GM18858 (cell line): ENCODE measurements around the gene LCN6.
"Not testable (repeated sequence)": the region's sequence is repeated elsewhere in the genome, so short reads cannot be mapped to it uniquely, and the experiment has no call there.

ENCODE experiments used
- ATAC-seq: cut with Tn5 transposase; IDR thresholded peaks from one replicate; pipeline ENCODE4 v1.9.1; 2021; ENCODE audit not compliant: unreplicated experiment

The LCN6 gene

GRCh38 chr9:136784249-136784996, 36.1 kb upstream of the LCN6 start:
- ATAC-seq = no peak

GRCh38 chr9:136782452-136782851, 34.1 kb upstream of the LCN6 start:
- no peak for ATAC-seq

- no peak for ATAC-seq
These were observed 31.5 kb upstream of the LCN6 start for GRCh38 chr9:136779808-136780207.

DNA sequence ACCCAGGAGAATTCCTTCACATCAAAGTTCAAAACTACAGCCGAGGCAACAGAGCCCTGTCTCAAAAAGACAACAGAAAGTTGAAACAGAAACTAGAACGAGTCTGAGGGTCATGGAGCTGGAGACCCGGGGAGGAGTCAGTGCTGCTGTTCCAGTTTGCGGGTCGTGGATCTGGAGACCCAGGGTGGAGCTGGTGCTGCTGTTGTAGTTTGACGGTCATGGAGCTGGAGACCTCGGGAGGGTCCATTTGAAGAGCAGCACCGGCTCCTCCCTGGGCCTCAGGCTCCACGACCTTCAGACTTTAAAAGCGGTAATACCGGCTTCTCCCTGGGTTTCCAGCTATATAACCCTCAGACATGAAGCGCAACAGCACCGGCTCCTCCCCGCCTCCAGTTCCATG, 29.0 kb upstream of the LCN6 start:
- ATAC-seq = no peak

DNA sequence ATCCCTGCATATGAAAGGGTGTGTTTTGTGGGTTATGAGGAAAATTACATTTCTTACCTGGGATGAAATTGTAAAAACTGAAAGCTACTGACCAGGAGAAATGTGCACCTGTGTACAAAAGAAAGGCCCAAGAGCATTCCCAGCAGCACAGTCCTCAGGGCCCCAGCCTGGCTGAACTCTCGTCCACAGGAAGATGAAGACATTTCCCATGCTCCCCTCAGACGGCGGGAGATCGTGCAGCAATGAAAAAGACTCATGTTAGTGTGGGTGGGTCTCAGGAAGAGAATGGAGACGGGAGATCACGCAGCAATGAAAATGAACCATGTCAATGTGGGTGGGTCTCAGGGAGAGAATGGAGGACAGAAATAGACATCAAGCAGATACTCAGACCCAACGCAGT, 28.6 kb upstream of the LCN6 start:
- no peak for ATAC-seq

DNA sequence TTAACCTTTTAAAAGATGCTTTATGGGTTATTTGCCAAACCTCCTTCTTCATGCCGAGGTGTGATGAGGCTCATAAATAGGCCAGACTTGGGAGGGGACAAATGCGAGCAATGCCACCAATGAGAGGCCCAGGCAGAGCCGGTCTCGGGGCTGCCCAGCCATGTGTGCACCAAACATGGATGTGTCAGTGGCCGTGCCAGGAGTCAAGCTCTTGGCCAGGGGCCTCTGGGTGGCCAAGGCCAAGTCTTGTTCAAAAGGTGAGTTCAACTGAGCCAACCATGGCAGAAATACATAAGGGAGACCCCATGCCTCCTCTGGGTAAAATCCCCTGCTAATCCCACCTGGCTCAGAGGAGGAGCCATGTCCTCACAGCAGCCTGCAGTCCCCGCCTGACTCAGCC, 26.9 kb upstream of the LCN6 start:
- ATAC-seq = no peak

DNA sequence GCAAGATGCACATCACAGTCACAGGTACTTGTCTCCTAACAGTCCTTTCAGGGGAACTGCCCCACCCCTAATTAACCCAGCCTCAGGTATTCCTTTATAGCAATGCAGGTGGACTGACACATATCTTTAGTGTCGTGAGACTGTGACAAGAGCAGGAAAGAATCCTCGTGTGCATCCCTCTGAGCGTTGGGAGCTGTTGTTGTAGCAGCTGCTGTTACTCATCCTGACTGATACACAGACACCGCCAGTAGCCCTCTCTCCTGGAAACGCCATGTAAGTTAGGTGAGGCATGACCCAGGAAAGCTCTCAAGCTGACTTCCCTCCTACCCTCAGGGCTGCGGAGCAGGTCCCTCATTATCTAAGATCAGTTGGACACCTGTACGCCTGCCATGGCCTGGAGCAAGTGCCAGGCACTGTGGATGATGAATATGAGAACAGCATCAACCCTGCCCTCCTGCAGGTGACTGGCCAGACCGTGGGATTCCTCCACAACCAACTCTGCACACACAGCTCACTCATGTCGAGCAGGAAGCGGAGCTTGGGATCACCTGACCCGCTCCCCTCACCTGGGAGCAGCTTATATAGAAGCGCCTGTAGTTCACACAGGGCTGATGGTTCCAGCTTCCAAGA, 26.2 kb upstream of the LCN6 start:
- ATAC-seq = no peak

DNA sequence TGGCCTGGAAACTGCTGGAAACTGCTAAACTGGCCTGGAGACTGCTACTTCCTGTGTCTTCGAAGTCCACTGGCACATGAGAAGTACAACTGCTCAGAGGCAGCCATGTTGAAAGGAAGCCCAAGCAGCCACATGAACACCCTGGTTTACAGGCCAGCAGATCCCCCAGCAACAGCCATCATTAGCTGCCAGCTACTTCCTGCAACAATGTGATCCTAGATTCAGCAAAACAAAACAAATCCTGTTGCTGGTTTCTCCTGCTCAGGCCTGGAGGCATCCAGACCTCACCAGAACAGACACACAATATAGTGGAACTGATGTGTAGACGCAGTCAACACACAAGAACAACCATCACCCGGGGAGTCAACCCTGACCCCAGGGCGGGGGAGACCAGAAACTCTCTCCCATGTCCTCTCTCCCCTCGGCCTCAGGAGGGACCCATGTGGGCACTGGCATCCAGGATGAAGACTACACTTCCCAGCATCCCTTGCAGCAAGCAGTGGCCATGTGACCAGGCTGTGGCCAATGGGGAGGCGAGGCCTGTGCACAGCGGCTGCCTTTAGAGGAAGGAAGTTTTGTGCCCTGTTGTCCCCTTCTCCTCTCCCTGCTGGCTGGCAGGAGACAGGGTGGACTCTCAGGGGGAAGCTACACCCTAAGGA, 25.2 kb upstream of the LCN6 start:
- no peak for ATAC-seq

DNA sequence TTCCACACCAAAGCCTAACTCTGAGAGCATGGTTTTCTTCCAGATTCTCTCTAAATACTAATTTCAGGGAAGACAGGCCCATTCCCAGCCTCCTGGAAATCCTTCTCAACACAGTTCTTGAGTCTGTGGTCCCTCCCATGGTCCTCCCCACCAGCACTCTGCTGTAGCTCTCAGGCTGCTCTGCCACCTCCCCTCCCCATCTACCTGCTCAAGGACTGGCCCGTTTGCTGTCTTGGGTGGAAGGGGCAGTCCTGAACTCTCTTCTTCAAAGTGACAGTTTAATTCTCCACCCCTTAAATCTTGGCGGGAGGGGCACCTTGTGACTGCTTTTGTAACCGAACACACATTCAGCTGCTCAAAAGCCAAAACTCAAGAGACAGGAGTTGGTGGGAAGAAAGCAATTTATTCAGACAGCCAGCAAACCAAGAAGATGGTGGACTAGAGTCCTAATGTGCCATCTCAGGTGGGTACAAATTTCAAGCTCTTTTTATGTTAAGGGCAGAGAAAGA, 23.6 kb upstream of the LCN6 start:
- no peak for ATAC-seq

DNA sequence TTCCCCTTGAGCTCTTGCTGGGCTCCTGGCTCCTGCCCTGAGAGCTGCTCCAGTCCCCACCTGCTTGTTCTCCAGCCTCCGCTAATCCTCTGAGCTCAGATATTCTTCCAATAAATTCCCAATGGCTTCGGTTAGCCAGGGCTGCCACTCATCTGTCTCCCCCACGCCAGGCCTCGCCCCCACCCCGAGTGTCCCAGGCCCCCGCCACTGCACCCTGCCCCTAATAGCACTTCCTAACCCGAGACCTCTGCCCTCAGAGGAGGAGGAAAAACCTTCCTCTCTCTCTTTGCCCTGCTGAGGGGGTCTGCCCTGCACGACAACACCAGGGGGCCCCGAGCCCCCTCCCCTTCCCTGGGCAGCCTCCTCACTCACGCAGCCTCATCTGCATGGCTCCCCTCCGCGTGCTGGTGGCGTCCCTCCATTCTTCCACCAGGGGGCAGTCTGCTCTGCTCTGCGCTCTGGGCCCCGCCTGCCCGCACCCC, 21.4 kb upstream of the LCN6 start:
- no peak for ATAC-seq

DNA sequence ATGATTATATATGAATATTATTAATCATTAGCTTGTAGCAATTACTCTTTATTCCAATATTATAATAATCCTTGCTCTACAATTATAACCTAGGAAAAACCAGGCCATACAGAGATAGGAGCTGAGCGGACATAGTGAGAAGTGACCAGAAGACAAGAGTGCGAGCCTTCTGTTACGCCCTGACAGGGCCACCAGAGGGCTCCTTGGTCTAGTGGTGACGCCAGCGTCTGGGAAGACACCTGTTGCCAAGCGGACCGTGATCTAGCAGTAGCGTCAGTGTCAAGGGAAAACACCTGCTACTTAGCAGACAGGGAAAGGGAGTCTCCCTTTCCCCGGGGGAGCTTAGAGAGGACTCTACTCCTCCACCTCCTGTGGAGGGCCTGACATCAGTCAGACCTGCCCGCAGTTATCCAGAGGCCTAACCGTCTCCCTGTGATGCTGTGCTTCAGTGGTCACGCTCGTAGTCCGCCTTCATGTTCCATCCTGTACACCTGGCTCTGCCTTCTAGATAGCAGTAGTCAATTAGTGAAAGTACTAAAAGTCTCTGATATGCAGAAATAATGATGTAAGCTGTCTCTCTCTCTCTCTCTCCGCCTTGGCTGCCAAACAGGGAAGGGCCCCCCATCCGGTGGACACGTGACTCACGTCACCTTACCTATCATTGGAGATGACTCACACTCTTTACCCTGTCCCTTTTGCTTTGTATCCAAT, 18.2 kb upstream of the LCN6 start:
- not testable (repeated sequence) for ATAC-seq

DNA sequence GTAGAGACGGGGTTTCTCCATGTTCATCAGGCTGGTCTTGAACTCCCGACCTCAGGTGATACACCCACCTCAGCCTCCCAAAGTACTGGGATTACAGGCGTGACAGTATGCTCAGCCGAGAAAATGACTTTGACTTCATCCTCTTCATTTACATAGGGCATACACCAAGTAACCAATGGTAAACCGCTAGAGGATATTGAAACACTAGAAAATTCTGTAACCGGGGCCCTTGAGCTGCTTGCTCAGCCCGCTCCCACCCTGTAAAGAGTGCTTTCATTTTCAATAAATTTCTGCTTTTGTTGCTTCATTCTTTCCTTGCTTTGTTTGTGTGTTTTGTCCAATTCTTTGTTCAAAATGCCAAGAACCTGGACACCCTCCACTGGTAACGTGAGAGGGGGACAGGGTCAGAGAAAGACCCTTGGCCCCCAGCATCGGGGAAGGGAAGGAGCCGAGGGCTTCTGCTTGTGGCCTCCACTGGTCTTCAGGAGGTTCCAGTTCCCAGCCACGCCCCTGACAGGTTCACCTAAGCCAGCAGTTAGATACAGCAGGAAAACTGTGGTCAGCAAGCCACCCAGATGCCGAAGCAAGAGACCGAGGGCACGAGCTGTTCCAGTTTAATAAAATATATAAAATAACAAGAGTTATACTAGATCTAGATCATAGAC, 17.6 kb upstream of the LCN6 start:
- peak; percentile 43 for ATAC-seq

DNA sequence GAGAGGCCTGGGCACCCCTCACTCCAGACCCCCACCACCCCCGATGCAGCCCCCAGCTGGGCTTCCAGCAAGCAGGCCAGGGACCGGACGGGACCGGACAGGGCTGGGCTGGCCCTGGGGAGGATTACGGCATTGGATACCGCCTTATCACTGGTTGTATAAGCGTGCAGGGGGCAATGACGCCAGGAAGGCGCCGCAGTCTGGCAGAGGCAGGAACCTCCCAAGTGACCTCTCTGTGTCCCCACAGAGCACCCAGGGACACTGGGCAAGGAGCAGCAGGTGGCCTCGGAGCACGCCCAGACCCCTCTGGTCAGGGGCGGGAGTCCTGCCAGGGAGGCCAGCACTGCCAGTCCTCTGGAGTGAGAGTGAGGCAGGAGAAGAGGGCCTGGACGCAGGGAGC, 16.7 kb upstream of the LCN6 start:
- ATAC-seq = no peak

- ATAC-seq = no peak
These were observed 16.1 kb upstream of the LCN6 start, which contains the start of gene LCN15 for GRCh38 chr9:136764301-136764891. Gene LCN15 (minus strand): TSS chr9:136764518. CDS start chr9:136764488, 30 bp downstream.

DNA sequence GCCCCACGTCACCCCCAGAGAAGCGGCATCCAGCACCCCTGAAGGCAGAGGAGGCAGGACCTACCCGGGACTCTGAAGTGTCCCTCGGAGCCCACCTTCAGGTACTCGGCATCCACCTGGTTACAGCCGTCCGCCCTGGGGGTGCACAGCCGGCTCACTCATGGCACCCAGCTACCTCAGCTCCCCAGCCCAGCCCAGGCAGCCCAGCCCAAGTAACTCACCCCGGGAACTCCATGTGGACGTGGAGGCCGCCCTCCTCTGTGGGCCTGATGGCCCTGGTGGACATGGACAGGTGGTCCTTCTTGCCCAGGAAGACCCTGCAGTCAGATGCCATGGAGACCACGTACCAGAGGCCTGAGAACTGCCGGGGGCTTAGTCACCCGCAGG, 15.3 kb upstream of the LCN6 start:
- no peak for ATAC-seq

GRCh38 chr9:136762915-136763648, 14.8 kb upstream of the LCN6 start:
- no peak for ATAC-seq

DNA sequence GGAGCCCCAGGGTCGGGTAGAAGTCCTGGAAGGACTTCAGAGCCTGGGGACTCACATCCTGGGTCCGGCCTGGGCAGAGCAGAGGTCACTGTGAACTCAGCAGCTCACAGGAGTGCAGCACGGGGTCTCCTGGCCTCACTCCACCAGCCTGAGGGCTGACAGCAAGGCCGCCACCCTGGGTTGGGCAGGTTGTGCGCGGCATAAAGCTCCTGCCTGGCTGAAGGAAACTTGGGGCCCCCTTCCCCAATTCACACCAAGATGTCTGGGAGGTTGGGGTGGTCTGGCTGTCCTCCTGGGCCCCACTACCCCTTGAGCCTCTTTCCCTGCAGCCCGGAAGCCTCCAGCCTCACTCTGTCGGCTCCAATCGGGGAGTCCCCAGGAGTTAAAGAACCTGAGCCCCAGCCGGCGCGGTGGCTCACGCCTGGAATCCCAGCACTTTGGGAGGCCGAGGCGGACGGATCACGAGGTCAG, 13.9 kb upstream of the LCN6 start:
- ATAC-seq = no peak

DNA sequence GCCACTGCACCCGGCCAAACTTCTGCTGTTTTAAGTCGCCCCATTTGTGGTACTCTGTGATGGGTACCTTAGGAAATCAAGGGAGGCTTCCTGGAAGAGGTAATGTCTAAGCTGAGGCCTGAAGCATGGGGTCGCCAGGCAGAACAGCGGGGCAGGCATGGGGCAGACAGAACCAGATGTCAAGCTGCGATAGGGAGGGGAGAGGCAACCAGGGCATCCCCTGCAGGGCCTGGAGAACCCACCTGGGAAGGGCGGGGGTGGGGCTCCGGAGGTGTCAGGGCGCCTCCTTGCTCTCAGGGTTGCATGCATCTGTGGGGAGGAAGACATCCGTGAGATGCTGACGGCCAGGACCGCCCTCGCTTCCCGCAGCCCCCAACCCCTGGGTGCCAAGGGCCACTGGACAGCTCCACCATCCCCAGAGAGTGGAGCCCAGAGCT, 13.2 kb upstream of the LCN6 start:
- no peak for ATAC-seq

GRCh38 chr9:136760834-136761544, 12.7 kb upstream of the LCN6 start:
- ATAC-seq = not testable (repeated sequence)
